HCT116 (cell line): ENCODE data around the gene NFIX. TPM values are rescaled to one million over a fixed set of nuclear protein-coding genes. Genes with fewer than 3 reads are reported as not detected.

Source experiments
- ATAC-seq: fragments of 200-7000 bp; cut with Tn5 transposase; 2 replicates; pipeline ENCODE4 v1.9.1; 2020; ENCODE audit warnings: mild to moderate bottlenecking, moderate library complexity
- BruUV-seq: library from RNA; stranded (reverse); fragments of 400-500 nt; replicated peaks from 2 replicates; lab custom pipeline; 2021; lab: Mats Ljungman, UMichigan
- CTCF ChIA-PET: fragments of 300-600 bp; sonication (Branson Sonifier 250); formaldehyde crosslinking; loops from one replicate; lab custom pipeline; 2021; ENCODE audit warnings: antibody characterized with exemption; lab: Charles Lee
- POLR2A ChIA-PET: fragments of 300-600, 350-600 bp; sonication (Branson Sonifier 250); formaldehyde crosslinking; loops from one replicate; lab custom pipeline; 2021; ENCODE audit warnings: antibody characterized with exemption; lab: Charles Lee
- RAD21 ChIA-PET, 2 experiments: fragments of 300-600 bp; sonication (Branson Sonifier 250); formaldehyde crosslinking; loops; one replicate each; lab custom pipeline; 2023; ENCODE audit warnings: low total read pairs in 2 of 2; ENCODE audit not compliant: uncharacterized antibody in 2 of 2, unreplicated experiment in 2 of 2, low non-redundant PET in 1 of 2; lab: Charles Lee
- DNase-seq: peaks from one replicate; pipeline ENCODE4 v3.0.0-alpha.2; 2010; ENCODE audit warnings: low read depth, low spot score
- H2AFZ ChIP-seq: fragments of 200-600 bp; shearing (Covaris generic), sonication (generic); 2 replicates; pipeline ENCODE4 v1.6.1; 2017; ENCODE audit warnings: low read depth, mixed run types, mixed read lengths, antibody characterized with exemption, low read length; ENCODE audit not compliant: poor library complexity, severe bottlenecking
- H3K27ac ChIP-seq: 2 replicates; pipeline ENCODE4 v1.5.1; 2012; ENCODE audit warnings: low read depth, low read length
- H3K27me3 ChIP-seq: fragments of 200-600 bp; sonication (generic); 2 replicates; pipeline ENCODE4 v1.6.1; 2016; ENCODE audit warnings: mixed run types, low read length, mixed read lengths; ENCODE audit not compliant: insufficient read depth
- H3K36me3 ChIP-seq, 2 experiments: fragments of 200-500 bp in 1 of 2; fragments of 200-600 bp in 1 of 2; sonication (Bioruptor generic) in 1 of 2; sonication (generic) in 1 of 2; 2 replicates each; pipeline versions ENCODE4 v1.5.1 to v1.6.1; 2014 to 2016; ENCODE audit warnings: low read length in 2 of 2, inconsistent platforms in 1 of 2, mixed read lengths in 1 of 2, mixed run types in 1 of 2; ENCODE audit not compliant: insufficient read depth in 2 of 2, control insufficient read depth in 1 of 2
- H3K4me1 ChIP-seq, 2 experiments: fragments of 200-600 bp in 1 of 2; sonication (generic) in 1 of 2; 2 replicates each; pipeline versions ENCODE4 v1.5.1 to v1.6.1; 2012 to 2017; ENCODE audit warnings: low read length in 2 of 2, inconsistent platforms in 1 of 2, mild to moderate bottlenecking in 1 of 2, mixed read lengths in 1 of 2, mixed run types in 1 of 2, moderate library complexity in 1 of 2; ENCODE audit not compliant: insufficient read depth in 2 of 2, control insufficient read depth in 1 of 2
- H3K4me2 ChIP-seq: fragments of 200-600 bp; sonication (generic); 2 replicates; pipeline ENCODE4 v1.6.1; 2017; ENCODE audit warnings: mixed run types, low read length, mixed read lengths
- H3K4me3 ChIP-seq, 2 experiments: fragments of 200-600 bp in 1 of 2; sonication (generic) in 1 of 2; replicated peaks in 1 of 2; 2 replicates each; pipeline ENCODE4 v1.5.1; 2011 to 2016; ENCODE audit warnings: low read length in 2 of 2, control low read depth in 1 of 2, low read depth in 1 of 2, mild to moderate bottlenecking in 1 of 2, mixed read lengths in 1 of 2, mixed run types in 1 of 2
- H3K79me2 ChIP-seq: fragments of 200-600 bp; sonication (generic); 2 replicates; pipeline ENCODE4 v1.6.1; 2017; ENCODE audit warnings: mild to moderate bottlenecking, mixed run types, low read length, moderate library complexity, mixed read lengths; ENCODE audit not compliant: insufficient read depth
- H3K9ac ChIP-seq: fragments of 200-600 bp; sonication (generic); 2 replicates; pipeline ENCODE4 v1.6.1; 2016; ENCODE audit warnings: low read length, mixed read lengths
- H3K9me2 ChIP-seq: fragments of 200-600 bp; sonication (generic), shearing (Covaris generic); 2 replicates; pipeline ENCODE4 v1.6.1; 2017; ENCODE audit warnings: mixed run types, mild to moderate bottlenecking, moderate library complexity; ENCODE audit not compliant: insufficient read depth
- H3K9me3 ChIP-seq, 2 experiments: fragments of 200-500 bp in 1 of 2; fragments of 200-600 bp in 1 of 2; sonication (Bioruptor generic) in 1 of 2; sonication (generic) in 1 of 2; 2 replicates each; pipeline ENCODE4 v1.6.1; 2014 to 2017; ENCODE audit warnings: low read length in 2 of 2, mixed read lengths in 2 of 2, inconsistent platforms in 1 of 2, low read depth in 1 of 2, mild to moderate bottlenecking in 1 of 2, mixed run types in 1 of 2, moderate library complexity in 1 of 2; ENCODE audit not compliant: control insufficient read depth in 1 of 2, insufficient read depth in 1 of 2
- H4K20me1 ChIP-seq: fragments of 200-600 bp; sonication (generic), shearing (Covaris generic); 2 replicates; pipeline ENCODE4 v1.6.1; 2017; ENCODE audit warnings: mixed run types, mild to moderate bottlenecking, moderate library complexity; ENCODE audit not compliant: insufficient read depth
- CBX3 ChIP-seq: IDR thresholded peaks from 2 replicates; pipeline ENCODE4 v1.6.1; 2012; ENCODE audit warnings: low read depth
- EGR1 ChIP-seq: IDR thresholded peaks from 2 replicates; pipeline ENCODE4 v1.6.1; 2012; ENCODE audit warnings: low read depth
- ELF1 ChIP-seq: IDR thresholded peaks from 2 replicates; pipeline ENCODE4 v1.6.1; 2012; ENCODE audit warnings: low read depth, borderline replicate concordance
- POLR2A ChIP-seq: IDR thresholded peaks from 2 replicates; pipeline ENCODE4 v1.7.0; 2011; ENCODE audit warnings: borderline replicate concordance; ENCODE audit not compliant: insufficient read depth, insufficient read length; ENCODE audit errors: extremely low read depth
- POLR2AphosphoS5 ChIP-seq: IDR thresholded peaks from 2 replicates; pipeline ENCODE4 v1.6.1; 2011; ENCODE audit warnings: mild to moderate bottlenecking, low read depth, low read length, moderate library complexity
- SP1 ChIP-seq: IDR thresholded peaks from 2 replicates; pipeline ENCODE4 v1.6.1; 2012; ENCODE audit warnings: low read depth
- SRF ChIP-seq: IDR thresholded peaks from 2 replicates; pipeline ENCODE4 v1.6.1; 2012; ENCODE audit warnings: low read depth
- ZFX ChIP-seq: fragments of 450-650 bp; IDR thresholded peaks from 2 replicates; pipeline ENCODE4 v1.6.1; 2017
- intact Hi-C: fragments of 100-400 bp; cut with micrococcal nuclease; formaldehyde crosslinking; loops from 2 replicates; pipeline ENCODE4 v1.10.0; 2022
- total RNA-seq: library from RNA; stranded (reverse); gene quantifications from one replicate; pipeline ENCODE4 v1.2.1, GENCODE V29; 2021; ENCODE audit not compliant: unreplicated experiment
- TF ChIP-seq, protein P1 (sequence below): IDR thresholded peaks from 2 replicates; pipeline ENCODE4 v1.6.1; 2012
- TF ChIP-seq, protein P2 (sequence below): IDR thresholded peaks from 2 replicates; pipeline ENCODE4 v1.6.1; 2012
- TF ChIP-seq, protein P3 (sequence below): IDR thresholded peaks from 2 replicates; pipeline ENCODE4 v1.6.1; 2012; ENCODE audit warnings: low read depth

NFIX gene
- total RNA-seq, 1 experiment from 2014 or later, result 34.8 TPM

DNA sequence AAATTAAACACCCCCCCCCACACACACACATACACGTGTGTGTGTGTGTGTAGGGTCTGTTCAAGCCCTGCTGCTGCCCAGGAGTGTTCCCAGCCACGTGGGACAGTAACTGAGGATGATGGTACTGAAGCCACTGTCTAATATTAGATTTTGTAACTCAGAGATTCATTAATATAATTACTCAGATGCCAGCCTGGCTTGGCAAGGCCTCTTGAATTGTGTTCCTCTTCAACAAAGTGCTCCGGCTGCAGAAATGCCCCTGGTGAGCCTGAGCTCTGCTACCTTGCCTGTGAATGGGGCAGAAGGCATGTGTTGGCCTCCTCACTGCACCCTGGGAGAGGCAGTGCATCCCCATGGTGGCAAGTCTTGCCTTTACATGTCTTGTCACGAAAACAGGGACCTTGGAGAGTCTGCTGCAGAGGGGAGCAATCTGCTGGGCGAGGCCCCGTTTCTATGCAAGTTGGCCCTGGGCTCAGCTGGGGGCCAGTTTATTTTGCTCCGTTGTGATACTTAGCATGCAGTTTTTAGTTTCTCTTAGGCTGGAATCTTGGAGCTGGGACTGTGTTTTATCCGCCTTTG lies 44.0 kb downstream of the NFIX start:
- DNase-seq (no peak), ATAC-seq (no peak)
- Histone ChIP-seq H3K9me3 (no peaks in the 10 kb centered on the region), H3K27ac (no peak overlapping the region), H3K4me3 (no peak overlapping the region), H3K36me3 (no peaks in the 10 kb centered on the region), H3K4me1 (peaks cover 25 to 49% of the 10 kb centered on the region in 2 experiments), H3K79me2 (no peaks in the 10 kb centered on the region; the same call in 1 of the 2 replicates), H3K9me2 (no peaks in the 10 kb centered on the region), H3K9ac (no peak overlapping the region), H3K4me2 (no peak overlapping the region), H3K27me3 (no peaks in the 10 kb centered on the region), H2AFZ (no peak overlapping the region), H4K20me1 (no peaks in the 10 kb centered on the region)
- no TSS peak for BruUV-seq
- intact Hi-C loops, result no loop called here
- CTCF ChIA-PET, result interaction anchor here (1.1 to 2.3 kb wide), 3 partner anchors 22 to 62 kb away, joined by 3 to 11 read pairs (median 3); no protein-coding TSS in a partner anchor
- POLR2A ChIA-PET, result no interaction called here
- RAD21 ChIA-PET, result no interaction called here
- TF ChIP-seq ZFX (no peak), POLR2AphosphoS5 (no peak), EGR1 (no peak), POLR2A (no peak), SRF (no peak), CBX3 (no peak), SP1 (no peak), ELF1 (no peak)
- TF ChIP-seq, protein P1, sequence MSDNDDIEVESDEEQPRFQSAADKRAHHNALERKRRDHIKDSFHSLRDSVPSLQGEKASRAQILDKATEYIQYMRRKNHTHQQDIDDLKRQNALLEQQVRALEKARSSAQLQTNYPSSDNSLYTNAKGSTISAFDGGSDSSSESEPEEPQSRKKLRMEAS, result no peak
- TF ChIP-seq, protein P2, sequence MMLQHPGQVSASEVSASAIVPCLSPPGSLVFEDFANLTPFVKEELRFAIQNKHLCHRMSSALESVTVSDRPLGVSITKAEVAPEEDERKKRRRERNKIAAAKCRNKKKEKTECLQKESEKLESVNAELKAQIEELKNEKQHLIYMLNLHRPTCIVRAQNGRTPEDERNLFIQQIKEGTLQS, result no peak
- TF ChIP-seq, protein P3, sequence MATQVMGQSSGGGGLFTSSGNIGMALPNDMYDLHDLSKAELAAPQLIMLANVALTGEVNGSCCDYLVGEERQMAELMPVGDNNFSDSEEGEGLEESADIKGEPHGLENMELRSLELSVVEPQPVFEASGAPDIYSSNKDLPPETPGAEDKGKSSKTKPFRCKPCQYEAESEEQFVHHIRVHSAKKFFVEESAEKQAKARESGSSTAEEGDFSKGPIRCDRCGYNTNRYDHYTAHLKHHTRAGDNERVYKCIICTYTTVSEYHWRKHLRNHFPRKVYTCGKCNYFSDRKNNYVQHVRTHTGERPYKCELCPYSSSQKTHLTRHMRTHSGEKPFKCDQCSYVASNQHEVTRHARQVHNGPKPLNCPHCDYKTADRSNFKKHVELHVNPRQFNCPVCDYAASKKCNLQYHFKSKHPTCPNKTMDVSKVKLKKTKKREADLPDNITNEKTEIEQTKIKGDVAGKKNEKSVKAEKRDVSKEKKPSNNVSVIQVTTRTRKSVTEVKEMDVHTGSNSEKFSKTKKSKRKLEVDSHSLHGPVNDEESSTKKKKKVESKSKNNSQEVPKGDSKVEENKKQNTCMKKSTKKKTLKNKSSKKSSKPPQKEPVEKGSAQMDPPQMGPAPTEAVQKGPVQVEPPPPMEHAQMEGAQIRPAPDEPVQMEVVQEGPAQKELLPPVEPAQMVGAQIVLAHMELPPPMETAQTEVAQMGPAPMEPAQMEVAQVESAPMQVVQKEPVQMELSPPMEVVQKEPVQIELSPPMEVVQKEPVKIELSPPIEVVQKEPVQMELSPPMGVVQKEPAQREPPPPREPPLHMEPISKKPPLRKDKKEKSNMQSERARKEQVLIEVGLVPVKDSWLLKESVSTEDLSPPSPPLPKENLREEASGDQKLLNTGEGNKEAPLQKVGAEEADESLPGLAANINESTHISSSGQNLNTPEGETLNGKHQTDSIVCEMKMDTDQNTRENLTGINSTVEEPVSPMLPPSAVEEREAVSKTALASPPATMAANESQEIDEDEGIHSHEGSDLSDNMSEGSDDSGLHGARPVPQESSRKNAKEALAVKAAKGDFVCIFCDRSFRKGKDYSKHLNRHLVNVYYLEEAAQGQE, result no peak
